Prostate gland (tissue), 2 donors: ENCODE data around the gene HMOX1. TPM values are rescaled to one million over a fixed set of nuclear protein-coding genes. Genes with fewer than 3 reads are reported as not detected.

Experiments used
- DNase-seq: peaks from one replicate; pipeline ENCODE4 v3.0.0-alpha.2; 2019; ENCODE audit warnings: low spot score
- H3K27ac ChIP-seq, 2 donors: fragments of 200-600 bp; sonication (generic); 2 replicates each; pipeline ENCODE4 v1.5.1; 2017 to 2019
- H3K27me3 ChIP-seq: fragments of 200-600 bp; sonication (generic); replicated peaks from 2 replicates; pipeline ENCODE4 v1.5.1; 2019; ENCODE audit not compliant: insufficient read depth
- H3K36me3 ChIP-seq, 2 donors: fragments of 200-600 bp; sonication (generic); 1 replicate in 1 of 2; 2 replicates in 1 of 2; pipeline versions ENCODE4 v1.5.1 to v1.8.1; 2017 to 2019
- H3K4me1 ChIP-seq: fragments of 200-600 bp; sonication (generic); replicated peaks from 2 replicates; pipeline ENCODE4 v1.5.1; 2019
- H3K4me3 ChIP-seq, 2 donors: fragments of 200-600 bp; sonication (generic); 2 replicates each; pipeline ENCODE4 v1.5.1; 2017 to 2019
- H3K9me3 ChIP-seq: fragments of 200-600 bp; sonication (generic); 2 replicates; pipeline ENCODE4 v1.5.1; 2017
- POLR2A ChIP-seq: fragments of 450-650 bp; IDR thresholded peaks from one replicate; pipeline ENCODE4 v1.6.1; 2016; ENCODE audit warnings: antibody characterized with exemption, mild to moderate bottlenecking
- POLR2AphosphoS5 ChIP-seq: sonication (generic); formaldehyde crosslinking; IDR thresholded peaks from one replicate; pipeline ENCODE4 v1.6.1; 2017; ENCODE audit warnings: antibody characterized with exemption
- WGBS: methylation state at CpG from one replicate; pipeline ENCODE4 v1.1.5; 2018; 5-methylcytosine and 5-hydroxymethylcytosine counted together
- intact Hi-C: fragments of 100-400 bp; cut with DNase I; formaldehyde crosslinking; loops from one replicate; pipeline ENCODE4 v1.14.2; 2022
- total RNA-seq, 2 donors: library from RNA; depleted of rRNA; stranded (reverse); fragments of >200 nt; gene quantifications; one replicate each; pipeline ENCODE4 v1.1.0, GENCODE V29; 2016
- TF ChIP-seq, protein P1 (sequence below), 4 experiments: fragments of 200-600 bp in 2 of 4; fragments of 450-650 bp in 2 of 4; sonication (generic) in 2 of 4; IDR thresholded peaks; 1 replicate in 3 of 4; 2 replicates in 1 of 4; pipeline ENCODE4 v1.5.1; 2016 to 2019; ENCODE audit warnings: antibody characterized with exemption in 4 of 4, mild to moderate bottlenecking in 2 of 4, moderate library complexity in 2 of 4

HMOX1 gene
- total RNA-seq, 2 donors from 2014 or later, result 3.5 to 31.5 TPM

DNA sequence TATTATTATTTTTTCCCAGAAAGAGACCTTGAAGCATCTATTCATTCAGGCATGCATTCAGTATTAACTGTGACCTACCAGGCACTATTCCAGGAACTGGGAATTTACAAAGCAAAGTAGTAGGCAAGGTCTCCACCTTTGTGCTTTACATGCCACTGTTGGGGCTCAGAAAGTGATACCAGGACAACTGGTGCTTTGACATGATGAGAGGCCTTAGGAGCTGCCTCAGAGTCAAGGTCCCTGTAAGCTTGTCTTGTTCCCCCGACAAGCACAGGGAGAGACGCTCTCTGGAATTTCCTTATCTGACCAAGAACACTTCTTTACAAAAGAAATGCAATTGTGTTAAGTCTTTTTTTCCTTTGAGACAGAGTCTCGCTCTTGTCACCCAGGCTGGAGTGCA lies 2.3 kb upstream of the HMOX1 start:
- 53% methylated on average over 3 of the region's 3 CpGs for WGBS
- H3K36me3 ChIP-seq, result no peaks in the 10 kb centered on the region
- intact Hi-C loops, result no loop called here
- H3K9me3 ChIP-seq, result no peaks in the 10 kb centered on the region
- H3K27me3 ChIP-seq, result no peaks in the 10 kb centered on the region
- H3K4me3 ChIP-seq, result no peak overlapping the region
- H3K4me1 ChIP-seq, result no peaks in the 10 kb centered on the region
- DNase-seq, result no peak
- no peak overlapping the region for H3K27ac ChIP-seq
- TF ChIP-seq POLR2A (no peak), POLR2AphosphoS5 (no peak)
- TF ChIP-seq, protein P1, sequence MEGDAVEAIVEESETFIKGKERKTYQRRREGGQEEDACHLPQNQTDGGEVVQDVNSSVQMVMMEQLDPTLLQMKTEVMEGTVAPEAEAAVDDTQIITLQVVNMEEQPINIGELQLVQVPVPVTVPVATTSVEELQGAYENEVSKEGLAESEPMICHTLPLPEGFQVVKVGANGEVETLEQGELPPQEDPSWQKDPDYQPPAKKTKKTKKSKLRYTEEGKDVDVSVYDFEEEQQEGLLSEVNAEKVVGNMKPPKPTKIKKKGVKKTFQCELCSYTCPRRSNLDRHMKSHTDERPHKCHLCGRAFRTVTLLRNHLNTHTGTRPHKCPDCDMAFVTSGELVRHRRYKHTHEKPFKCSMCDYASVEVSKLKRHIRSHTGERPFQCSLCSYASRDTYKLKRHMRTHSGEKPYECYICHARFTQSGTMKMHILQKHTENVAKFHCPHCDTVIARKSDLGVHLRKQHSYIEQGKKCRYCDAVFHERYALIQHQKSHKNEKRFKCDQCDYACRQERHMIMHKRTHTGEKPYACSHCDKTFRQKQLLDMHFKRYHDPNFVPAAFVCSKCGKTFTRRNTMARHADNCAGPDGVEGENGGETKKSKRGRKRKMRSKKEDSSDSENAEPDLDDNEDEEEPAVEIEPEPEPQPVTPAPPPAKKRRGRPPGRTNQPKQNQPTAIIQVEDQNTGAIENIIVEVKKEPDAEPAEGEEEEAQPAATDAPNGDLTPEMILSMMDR (IDR thresholded peaks at IDR 0.05), result no peak

DNA sequence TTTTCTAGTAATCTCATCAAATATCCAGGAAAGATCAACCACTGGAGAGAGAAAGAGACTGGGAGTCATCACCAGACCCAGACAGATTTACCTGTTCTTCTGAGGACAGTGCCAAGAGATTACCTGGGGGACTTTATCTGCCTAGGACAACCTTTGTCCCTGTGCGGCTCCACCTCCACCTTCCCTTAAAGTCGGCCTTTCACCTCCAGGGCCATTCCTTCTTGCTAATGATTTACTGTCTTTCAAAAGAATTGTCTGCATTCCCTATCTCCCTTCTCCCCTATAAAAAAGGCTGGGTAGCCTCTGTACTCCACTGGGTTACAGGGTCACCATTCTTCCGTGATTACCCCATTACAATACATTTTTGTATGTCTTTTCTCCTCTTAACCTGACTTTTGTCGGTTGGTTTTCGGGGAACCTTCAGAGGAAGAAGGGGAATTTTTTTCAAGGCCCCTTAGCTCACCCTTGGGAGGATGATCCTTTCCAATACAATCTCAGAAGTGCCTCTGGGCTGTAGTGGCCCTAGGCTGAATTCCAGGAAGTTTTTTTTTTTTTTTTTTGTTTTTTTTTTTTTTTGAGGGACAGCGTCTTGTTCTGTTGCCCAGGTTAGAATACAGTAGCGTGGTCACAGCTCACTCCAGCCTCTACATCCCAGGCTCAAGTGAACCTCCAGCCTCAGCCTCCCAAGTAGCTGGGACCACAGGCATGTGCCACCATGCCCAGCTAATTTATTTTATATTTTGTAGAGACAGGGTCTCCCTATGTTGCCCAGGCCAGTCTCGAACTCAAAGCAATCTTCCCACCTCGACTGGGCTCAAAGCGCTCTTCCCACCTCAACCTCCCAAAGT lies 1.5 kb upstream of the HMOX1 start:
- Histone ChIP-seq H3K27ac (no peak overlapping the region), H3K36me3 (no peaks in the 10 kb centered on the region), H3K9me3 (no peaks in the 10 kb centered on the region), H3K4me1 (no peaks in the 10 kb centered on the region), H3K27me3 (no peaks in the 10 kb centered on the region), H3K4me3 (no peak overlapping the region)
- intact Hi-C loops, result no loop called here
- TF ChIP-seq POLR2AphosphoS5 (no peak), POLR2A (no peak)
- TF ChIP-seq, protein P1 (IDR thresholded peaks at IDR 0.05), result no peak
- DNase-seq, result no peak
- 82% methylated on average over 10 of the region's 10 CpGs for WGBS

DNA sequence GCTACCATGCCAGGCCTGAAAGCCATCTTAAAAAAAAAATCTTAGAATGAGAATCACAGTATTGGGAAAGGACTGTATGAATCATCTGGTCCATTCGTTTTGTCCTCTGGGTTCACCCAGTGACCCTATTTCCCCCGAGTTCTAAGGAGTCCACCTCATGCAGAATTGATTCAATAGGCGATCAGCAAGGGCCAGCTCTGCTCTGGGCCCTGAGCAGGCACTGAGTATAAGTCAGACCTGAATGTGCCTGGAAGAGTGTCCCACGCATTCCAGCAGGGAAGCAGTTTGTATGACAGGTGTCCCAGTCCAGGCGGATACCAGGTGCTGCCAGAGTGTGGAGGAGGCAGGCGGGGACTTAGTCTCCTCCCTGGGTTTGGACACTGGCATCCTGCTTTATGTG lies 883 bp upstream of the HMOX1 start:
- Histone ChIP-seq H3K9me3 (no peaks in the 10 kb centered on the region), H3K36me3 (no peaks in the 10 kb centered on the region), H3K27ac (no peak overlapping the region), H3K27me3 (no peaks in the 10 kb centered on the region), H3K4me3 (no peak overlapping the region), H3K4me1 (no peaks in the 10 kb centered on the region)
- TF ChIP-seq, protein P1 (IDR thresholded peaks at IDR 0.05), result no peak
- no peak for TF ChIP-seq POLR2AphosphoS5
- TF ChIP-seq POLR2A, result no peak
- no peak for DNase-seq
- 93% methylated on average over 6 of the region's 6 CpGs for WGBS
- intact Hi-C loops, result loop anchor here (2.0 kb wide), 1 partner anchor 29 kb away; no protein-coding TSS in a partner anchor

DNA sequence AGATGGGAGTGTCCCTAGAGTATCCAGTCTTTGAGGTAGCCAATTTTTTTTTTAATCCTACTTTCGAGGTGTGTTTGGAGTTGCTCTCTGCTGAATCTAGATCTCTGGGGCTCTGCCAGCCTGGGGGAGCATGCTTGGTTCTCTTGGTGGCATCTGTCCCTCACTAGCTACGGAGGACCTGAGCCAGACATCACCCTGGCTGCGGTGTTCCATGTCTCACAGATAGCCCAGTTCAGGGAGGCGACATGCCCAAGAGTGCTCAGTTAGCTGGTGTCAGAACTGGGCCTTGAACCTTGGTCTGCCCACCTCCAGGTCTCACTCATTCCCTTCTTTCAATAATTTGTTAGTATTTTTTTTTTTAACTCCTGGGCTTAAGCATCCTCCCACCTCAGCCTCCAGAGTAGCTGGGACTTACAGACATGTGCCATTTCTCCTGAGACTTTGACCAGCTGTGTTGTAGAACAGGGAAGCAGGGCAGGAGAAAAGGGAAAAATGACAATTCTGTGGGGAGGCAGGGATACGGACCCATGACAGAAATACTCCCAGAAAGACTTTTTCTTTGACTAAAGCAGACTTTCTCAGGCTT lies 621 bp downstream of the HMOX1 start:
- TF ChIP-seq, protein P1 (IDR thresholded peaks at IDR 0.05), result no peak
- TF ChIP-seq POLR2A (no peak), POLR2AphosphoS5 (no peak)
- 65% methylated on average over 5 of the region's 5 CpGs for WGBS
- Histone ChIP-seq H3K9me3 (no peaks in the 10 kb centered on the region), H3K36me3 (no peaks in the 10 kb centered on the region), H3K4me1 (no peaks in the 10 kb centered on the region), H3K27ac (peak overlapping the region; percentile 60 to 73), H3K4me3 (peak overlapping the region; percentile 28 to 37), H3K27me3 (no peaks in the 10 kb centered on the region)
- no peak for DNase-seq
- intact Hi-C loops, result loop anchor here (2.0 kb wide), 1 partner anchor 31 kb away; no protein-coding TSS in a partner anchor
